Kidney (tissue), 14 donors: ENCODE measurements around the gene AUTS2. TPM values are rescaled to one million over a fixed set of nuclear protein-coding genes. Genes with fewer than 3 reads are reported as not detected.
A peak's percentile ranks its signal among the peaks of the same experiment; 100 is the strongest.

ENCODE experiments used
- DNase-seq, 5 donors: peaks; one replicate each; pipeline ENCODE4 v3.0.0-alpha.2; 2013 to 2020
- FAIRE-seq: peaks from 2 replicates; lab custom pipeline; 2012; peaks lifted over from hg19 to GRCh38; lab: Jason Lieb, UNC
- H3K27ac ChIP-seq, 2 donors: one replicate each; pipeline ENCODE4 v1.7.0; 2013; ENCODE audit warnings: low read depth in 2 of 2, low read length in 2 of 2, inconsistent platforms in 1 of 2
- H3K27me3 ChIP-seq: one replicate; pipeline ENCODE4 v1.7.1; 2013; ENCODE audit warnings: low read length, inconsistent platforms; ENCODE audit not compliant: control insufficient read depth, insufficient read depth
- H3K36me3 ChIP-seq, 3 donors: one replicate each; pipeline versions ENCODE4 v1.7.0 to v1.7.1; 2013; ENCODE audit warnings: low read length in 3 of 3, control low read depth in 1 of 3, inconsistent platforms in 1 of 3; ENCODE audit not compliant: insufficient read depth in 3 of 3, control insufficient read depth in 2 of 3
- H3K4me1 ChIP-seq, 3 donors: one replicate each; pipeline versions ENCODE4 v1.7.0 to v1.7.1; 2013; ENCODE audit warnings: low read length in 3 of 3, inconsistent platforms in 1 of 3, low read depth in 1 of 3; ENCODE audit not compliant: control insufficient read depth in 2 of 3, insufficient read depth in 2 of 3
- H3K4me3 ChIP-seq, 3 donors: one replicate each; pipeline versions ENCODE4 v1.7.0 to v1.8.1; 2013; ENCODE audit warnings: low read length in 3 of 3, control low read depth in 1 of 3, inconsistent platforms in 1 of 3
- H3K9ac ChIP-seq, 3 donors: one replicate each; pipeline versions ENCODE4 v1.7.0 to v1.7.1; 2013; ENCODE audit warnings: low read length in 3 of 3, control low read depth in 1 of 3, inconsistent platforms in 1 of 3
- H3K9me3 ChIP-seq, 3 donors: one replicate each; pipeline versions ENCODE4 v1.7.0 to v1.7.1; 2013; ENCODE audit warnings: low read length in 3 of 3, control low read depth in 1 of 3, inconsistent platforms in 1 of 3; ENCODE audit not compliant: control insufficient read depth in 2 of 3, insufficient read depth in 1 of 3
- intact Hi-C: fragments of 100-400 bp; cut with DNase I; formaldehyde crosslinking; loops from one replicate; pipeline ENCODE4 v1.11.1; 2022
- polyA plus RNA-seq: library from polyadenylated mRNA; stranded (reverse); fragments of 350-450 nt; fragmentation: Illumina TruSeq; extraction: RNeasy Lipid Tissue Mini Kit (QIAGEN cat#74804); gene quantifications from one replicate; pipeline ENCODE4 v1.2.3, GENCODE V29; 2014; ENCODE audit warnings: low read depth, low replicate concordance; ENCODE audit not compliant: insufficient read depth
- total RNA-seq: library from RNA; stranded (reverse); fragmentation: NEBNext Ultra II Directional; extraction: Animal tissue kit (Norgen Biotek cat#: 25700); gene quantifications from one replicate; pipeline ENCODE4 v1.2.1, GENCODE V29; 2021
- TF ChIP-seq, protein P1 (sequence below): IDR thresholded peaks from 3 replicates; pipeline ENCODE4 v1.5.1; 2012; ENCODE audit warnings: mild to moderate bottlenecking, moderate library complexity, borderline replicate concordance; ENCODE audit not compliant: insufficient read depth; ENCODE audit errors: extremely low read depth
- donor health status: control.
- donor health status: control.
- donor health status: control.
- donor health status: control.
- donor health status: control.
- donor health status: DM: yes; HTN: yes; CAD: no.
- donor health status: Normal renal cell carcinoma (clear cell type).

Gene AUTS2
- total and polyA plus RNA-seq, 2 donors from 2014 or later: 5.2 to 33.8 TPM

DNA sequence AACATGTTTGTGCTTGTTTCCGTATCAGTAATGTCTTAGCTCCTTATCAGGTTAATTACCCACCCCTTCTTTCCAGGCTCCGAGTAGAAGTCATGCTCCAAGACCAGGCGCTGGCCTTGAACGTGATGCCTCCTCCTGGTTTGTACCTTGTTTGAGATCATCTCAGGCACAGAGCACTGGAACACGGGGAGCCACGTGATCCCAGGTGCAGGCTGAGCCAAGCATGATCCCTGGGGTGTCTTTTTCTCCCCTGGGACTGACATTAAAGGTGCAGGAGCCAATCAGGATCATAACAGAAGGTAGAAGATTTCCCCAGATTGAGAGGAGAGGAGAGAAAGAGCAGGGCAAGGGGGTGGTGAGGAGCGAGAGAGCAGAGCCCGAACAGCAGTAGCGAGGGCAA, 907.6 kb downstream of the AUTS2 start:
- no peak for DNase-seq
- Histone ChIP-seq H3K4me3 (no peak overlapping the region), H3K9ac (no peak overlapping the region), H3K27me3 (no peaks in the 10 kb centered on the region), H3K4me1 (peaks cover 3 to 12% (median 10%) of the 10 kb centered on the region in 3 donors), H3K36me3 (no peaks in the 10 kb centered on the region), H3K9me3 (no peaks in the 10 kb centered on the region), H3K27ac (no peak overlapping the region)
- intact Hi-C loops: no loop called here
- FAIRE-seq: no peak
- TF ChIP-seq, protein P1, sequence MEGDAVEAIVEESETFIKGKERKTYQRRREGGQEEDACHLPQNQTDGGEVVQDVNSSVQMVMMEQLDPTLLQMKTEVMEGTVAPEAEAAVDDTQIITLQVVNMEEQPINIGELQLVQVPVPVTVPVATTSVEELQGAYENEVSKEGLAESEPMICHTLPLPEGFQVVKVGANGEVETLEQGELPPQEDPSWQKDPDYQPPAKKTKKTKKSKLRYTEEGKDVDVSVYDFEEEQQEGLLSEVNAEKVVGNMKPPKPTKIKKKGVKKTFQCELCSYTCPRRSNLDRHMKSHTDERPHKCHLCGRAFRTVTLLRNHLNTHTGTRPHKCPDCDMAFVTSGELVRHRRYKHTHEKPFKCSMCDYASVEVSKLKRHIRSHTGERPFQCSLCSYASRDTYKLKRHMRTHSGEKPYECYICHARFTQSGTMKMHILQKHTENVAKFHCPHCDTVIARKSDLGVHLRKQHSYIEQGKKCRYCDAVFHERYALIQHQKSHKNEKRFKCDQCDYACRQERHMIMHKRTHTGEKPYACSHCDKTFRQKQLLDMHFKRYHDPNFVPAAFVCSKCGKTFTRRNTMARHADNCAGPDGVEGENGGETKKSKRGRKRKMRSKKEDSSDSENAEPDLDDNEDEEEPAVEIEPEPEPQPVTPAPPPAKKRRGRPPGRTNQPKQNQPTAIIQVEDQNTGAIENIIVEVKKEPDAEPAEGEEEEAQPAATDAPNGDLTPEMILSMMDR: no peak

DNA sequence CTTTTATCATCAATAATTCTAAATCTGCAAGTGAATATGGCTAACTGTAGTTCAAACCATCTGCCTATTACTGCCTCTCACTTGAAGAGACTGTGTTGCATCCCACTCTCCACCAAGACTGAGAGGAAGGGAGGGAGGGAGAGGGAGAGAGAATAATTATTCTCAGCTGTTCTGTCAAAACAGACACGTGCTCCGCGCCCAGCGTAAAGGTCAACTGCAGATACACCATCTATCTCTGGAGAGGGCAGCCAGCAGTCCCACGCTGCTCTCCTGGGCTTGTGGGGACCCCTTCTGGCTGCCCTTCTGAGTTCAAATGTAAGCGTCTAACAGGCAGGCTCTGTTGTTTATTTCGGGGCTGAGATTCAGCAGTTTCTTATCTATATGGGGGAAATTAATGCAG, 908.2 kb downstream of the AUTS2 start:
- TF ChIP-seq, protein P1: peak; percentile 18
- H3K9me3 ChIP-seq: no peaks in the 10 kb centered on the region
- no peaks in the 10 kb centered on the region for H3K27me3 ChIP-seq
- H3K4me1 ChIP-seq: peaks cover 3 to 12% (median 10%) of the 10 kb centered on the region in 3 donors
- intact Hi-C loops: no loop called here
- FAIRE-seq (no peak), DNase-seq (peak in 4 of 5 donors; percentile 63 to 82 (median 68))
- no peak overlapping the region for H3K4me3 ChIP-seq
- no peaks in the 10 kb centered on the region for H3K36me3 ChIP-seq
- no peak overlapping the region for H3K9ac ChIP-seq
- H3K27ac ChIP-seq: no peak overlapping the region

DNA sequence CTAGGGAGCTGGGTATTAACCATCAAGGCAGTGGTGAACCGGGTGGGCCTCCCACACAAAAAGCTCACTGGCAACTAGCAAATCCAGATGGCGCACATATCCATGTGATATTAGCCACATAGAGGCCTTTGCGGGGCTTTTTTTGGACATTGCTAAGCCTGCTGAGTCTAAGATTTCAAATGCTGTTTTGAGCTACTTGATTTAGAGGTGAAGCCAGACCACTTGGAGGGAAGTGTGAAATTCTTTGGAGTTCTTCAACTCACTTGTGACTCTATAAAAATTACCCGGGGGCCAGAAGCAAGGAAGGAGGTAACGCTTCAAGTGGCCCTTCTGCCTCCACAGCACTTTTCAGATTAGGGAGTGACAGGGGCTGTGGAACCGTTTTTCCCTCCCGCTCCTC, 913.9 kb downstream of the AUTS2 start:
- no peaks in the 10 kb centered on the region for H3K9me3 ChIP-seq
- TF ChIP-seq, protein P1: no peak
- no peaks in the 10 kb centered on the region for H3K4me1 ChIP-seq
- no peak overlapping the region for H3K27ac ChIP-seq
- no peak overlapping the region for H3K4me3 ChIP-seq
- intact Hi-C loops: no loop called here
- no peak overlapping the region for H3K9ac ChIP-seq
- no peaks in the 10 kb centered on the region for H3K36me3 ChIP-seq
- DNase-seq (peak in 1 of 5 donors; percentile 31), FAIRE-seq (no peak)
- no peaks in the 10 kb centered on the region for H3K27me3 ChIP-seq

DNA sequence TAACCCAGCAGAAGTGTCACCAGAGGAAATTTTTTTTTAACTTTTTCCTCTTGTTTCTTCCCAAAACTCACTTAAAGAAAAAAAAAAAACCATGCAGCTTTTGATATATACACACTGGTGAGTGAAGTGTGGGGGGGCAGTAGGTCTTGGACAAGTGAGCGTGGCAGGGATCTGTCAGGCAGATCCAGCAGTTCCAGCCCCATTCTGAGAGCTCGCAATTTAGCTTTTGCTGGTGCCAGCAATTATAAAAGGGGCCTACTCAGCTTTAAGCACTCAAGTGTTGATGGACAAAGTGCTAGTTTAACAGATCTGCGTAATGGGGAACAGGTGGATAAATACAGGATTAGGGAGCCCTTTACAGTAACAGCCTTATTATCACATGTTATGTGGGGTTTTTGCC, 914.5 kb downstream of the AUTS2 start:
- DNase-seq: peak in 1 of 5 donors; percentile 55
- Histone ChIP-seq H3K9me3 (no peaks in the 10 kb centered on the region), H3K9ac (no peak overlapping the region), H3K4me3 (no peak overlapping the region), H3K36me3 (no peaks in the 10 kb centered on the region), H3K27me3 (no peaks in the 10 kb centered on the region), H3K4me1 (no peaks in the 10 kb centered on the region), H3K27ac (no peak overlapping the region)
- TF ChIP-seq, protein P1: no peak
- intact Hi-C loops: no loop called here
- FAIRE-seq: no peak
